ENCODE data around the gene MMP8. TPM values are rescaled to one million over a fixed set of nuclear protein-coding genes. Genes with fewer than 3 reads are reported as not detected.

MMP8 gene
- total and polyA plus RNA-seq, 8 donors = 0.05 to 0.15 (median 0.08) TPM; not detected in 5

DNA sequence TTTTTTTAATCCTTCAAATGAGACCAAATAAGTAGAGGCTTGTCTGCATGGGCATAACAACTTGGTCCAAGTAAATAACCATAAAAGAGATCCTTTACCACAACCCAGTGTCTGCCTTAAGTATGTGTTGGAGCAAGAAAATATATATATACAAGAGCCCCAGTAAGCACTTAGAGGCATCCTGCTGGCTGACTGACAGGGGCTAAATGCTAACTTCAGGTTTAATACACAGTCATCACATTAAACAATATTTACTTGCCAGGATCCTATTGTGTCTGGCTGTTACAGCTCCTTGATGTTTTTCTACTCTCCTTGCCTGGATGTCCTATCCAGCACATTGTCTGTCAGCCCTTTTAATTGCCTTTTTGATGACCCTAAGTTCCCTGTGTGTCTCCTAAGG, 62.1 kb downstream of the MMP8 start:
- TF ChIP-seq, protein P1, sequence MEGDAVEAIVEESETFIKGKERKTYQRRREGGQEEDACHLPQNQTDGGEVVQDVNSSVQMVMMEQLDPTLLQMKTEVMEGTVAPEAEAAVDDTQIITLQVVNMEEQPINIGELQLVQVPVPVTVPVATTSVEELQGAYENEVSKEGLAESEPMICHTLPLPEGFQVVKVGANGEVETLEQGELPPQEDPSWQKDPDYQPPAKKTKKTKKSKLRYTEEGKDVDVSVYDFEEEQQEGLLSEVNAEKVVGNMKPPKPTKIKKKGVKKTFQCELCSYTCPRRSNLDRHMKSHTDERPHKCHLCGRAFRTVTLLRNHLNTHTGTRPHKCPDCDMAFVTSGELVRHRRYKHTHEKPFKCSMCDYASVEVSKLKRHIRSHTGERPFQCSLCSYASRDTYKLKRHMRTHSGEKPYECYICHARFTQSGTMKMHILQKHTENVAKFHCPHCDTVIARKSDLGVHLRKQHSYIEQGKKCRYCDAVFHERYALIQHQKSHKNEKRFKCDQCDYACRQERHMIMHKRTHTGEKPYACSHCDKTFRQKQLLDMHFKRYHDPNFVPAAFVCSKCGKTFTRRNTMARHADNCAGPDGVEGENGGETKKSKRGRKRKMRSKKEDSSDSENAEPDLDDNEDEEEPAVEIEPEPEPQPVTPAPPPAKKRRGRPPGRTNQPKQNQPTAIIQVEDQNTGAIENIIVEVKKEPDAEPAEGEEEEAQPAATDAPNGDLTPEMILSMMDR (IDR thresholded peaks at IDR 0.05) = no peak
- H3K9me3 ChIP-seq = no peaks in the 10 kb centered on the region
- H3K4me3 ChIP-seq = no peak overlapping the region
- intact Hi-C loops (cut with DNase I) = loop anchor here in 1 of 3 donors (5.0 kb wide), 1 partner anchor 370 kb away; no protein-coding TSS in a partner anchor
- no peaks in the 10 kb centered on the region for H3K36me3 ChIP-seq
- no peak for DNase-seq
- no peak for FAIRE-seq
- H3K4me1 ChIP-seq = no peaks in the 10 kb centered on the region
- ATAC-seq = no peak
- H3K27me3 ChIP-seq = no peaks in the 10 kb centered on the region
- H3K27ac ChIP-seq = no peak overlapping the region

Other genes with a start within 250 kb of the MMP8 start
- 100 to 1,000 TPM in 2 of 6 donors, 10 to 100 TPM in 4; 13.5 to 751 (median 34.2) TPM for gene MMP7, start 194.2 kb downstream of the MMP8 start, total RNA-seq
- 10 to 100 TPM; 34.4 to 68.1 TPM for gene MMP7, start 194.2 kb downstream of the MMP8 start, polyA plus RNA-seq
- not detected for gene MMP20, start 99.6 kb downstream of the MMP8 start, total RNA-seq
- gene MMP20, start 99.6 kb downstream of the MMP8 start, polyA plus RNA-seq = not detected
- under 1 TPM in 1 of 6 donors, not detected in 5; 0.09 TPM for gene MMP27, start 19.2 kb downstream of the MMP8 start, total RNA-seq
- not detected for gene MMP27, start 19.2 kb downstream of the MMP8 start, polyA plus RNA-seq
- gene MMP10, start 55.7 kb upstream of the MMP8 start, total RNA-seq = 1 to 10 TPM in 1 of 6 donors, under 1 TPM in 5; 0.09 to 2.9 (median 0.24) TPM
- under 1 TPM in 1 of 2 donors, not detected in 1; 0.40 TPM for gene MMP10, start 55.7 kb upstream of the MMP8 start, polyA plus RNA-seq
- gene MMP1, start 73.2 kb upstream of the MMP8 start, total RNA-seq = 1 to 10 TPM in 1 of 6 donors, under 1 TPM in 5; 0.20 to 1.4 (median 0.52) TPM
- 1 to 10 TPM in 1 of 2 donors, not detected in 1; 1.7 TPM for gene MMP1, start 73.2 kb upstream of the MMP8 start, polyA plus RNA-seq
- gene MMP3, start 118.7 kb upstream of the MMP8 start, total RNA-seq = under 1 TPM in 1 of 6 donors, not detected in 5; 0.16 TPM
- gene MMP3, start 118.7 kb upstream of the MMP8 start, polyA plus RNA-seq = under 1 TPM in 1 of 2 donors, not detected in 1; 0.05 TPM
- gene MMP12, start 150.0 kb upstream of the MMP8 start, total RNA-seq = under 1 TPM in 2 of 6 donors, not detected in 4; 0.12 to 0.19 TPM
- not detected for gene MMP12, start 150.0 kb upstream of the MMP8 start, polyA plus RNA-seq
- gene MMP13, start 230.8 kb upstream of the MMP8 start, total RNA-seq = under 1 TPM in 2 of 6 donors, not detected in 4; 0.09 to 0.12 TPM
- gene MMP13, start 230.8 kb upstream of the MMP8 start, polyA plus RNA-seq = not detected

All from pancreas (tissue), 10 donors.